Measurements from ENCODE around the gene RNF150. TPM values are rescaled to one million over a fixed set of nuclear protein-coding genes. Genes with fewer than 3 reads are reported as not detected.
"Not testable (repeated sequence)": the region's sequence is repeated elsewhere in the genome, so short reads cannot be mapped to it uniquely, and the experiment has no call there.

The RNF150 gene
- polyA plus RNA-seq (ENCODE audit: insufficient read length), result 28.9 TPM
- long read RNA-seq, donor 1, full-length matches to known transcripts, result 6 of 6 reads
- long read RNA-seq, donor 1, partial matches to known transcripts, result 0 of 6 reads
- long read RNA-seq, donor 1, other reads (novel, unspliced or antisense), result 0 of 6 reads
- long read RNA-seq, donor 2, full-length matches to known transcripts, result 4 of 4 reads
- long read RNA-seq, donor 2, partial matches to known transcripts, result 0 of 4 reads
- long read RNA-seq, donor 2, other reads (novel, unspliced or antisense), result 0 of 4 reads
- long read RNA-seq, donor 3, full-length matches to known transcripts, result 4 of 67 reads
- long read RNA-seq, donor 3, partial matches to known transcripts, result 56 of 67 reads
- long read RNA-seq, donor 3, other reads (novel, unspliced or antisense), result 7 of 67 reads
- long read RNA-seq, donor 4, result 0 reads
- long read RNA-seq, donor 5, full-length matches to known transcripts, result 1 of 1 reads
- long read RNA-seq, donor 5, partial matches to known transcripts, result 0 of 1 reads
- long read RNA-seq, donor 5, other reads (novel, unspliced or antisense), result 0 of 1 reads
- long read RNA-seq, donor 6, full-length matches to known transcripts, result 3 of 3 reads
- long read RNA-seq, donor 6, partial matches to known transcripts, result 0 of 3 reads
- long read RNA-seq, donor 6, other reads (novel, unspliced or antisense), result 0 of 3 reads
- long read RNA-seq, donor 7, full-length matches to known transcripts, result 3 of 3 reads
- long read RNA-seq, donor 7, partial matches to known transcripts, result 0 of 3 reads
- long read RNA-seq, donor 7, other reads (novel, unspliced or antisense), result 0 of 3 reads
- long read RNA-seq, donor 8, full-length matches to known transcripts, result 1 of 6 reads
- long read RNA-seq, donor 8, partial matches to known transcripts, result 5 of 6 reads
- long read RNA-seq, donor 8, other reads (novel, unspliced or antisense), result 0 of 6 reads

GRCh38 chr4:141133146-141133998 lies at the start of gene RNF150:
Gene RNF150 (minus strand): TSS chr4:141133469.
- DNase-seq, result peak; percentile 95

GRCh38 chr4:141180991-141181761 lies 47.9 kb upstream of the RNF150 start:
- no peak for DNase-seq

GRCh38 chr4:141179474-141180373 lies 46.5 kb upstream of the RNF150 start:
- no peak for DNase-seq

- DNase-seq, result no peak
These were observed 43.9 kb upstream of the RNF150 start for GRCh38 chr4:141177171-141177570.

GRCh38 chr4:141174457-141174856 lies 41.2 kb upstream of the RNF150 start:
- DNase-seq, result no peak

- DNase-seq, result no peak
These were observed 37.4 kb upstream of the RNF150 start for GRCh38 chr4:141170671-141171070.

- no peak for DNase-seq
These were observed 36.1 kb upstream of the RNF150 start for GRCh38 chr4:141169391-141169790.

- not testable (repeated sequence) for DNase-seq
These were observed 31.7 kb upstream of the RNF150 start for GRCh38 chr4:141165001-141165400.

GRCh38 chr4:141159027-141159426 lies 25.8 kb upstream of the RNF150 start:
- DNase-seq, result no peak

- DNase-seq, result peak; percentile 52
These were observed 24.9 kb upstream of the RNF150 start for GRCh38 chr4:141158219-141158618.

- no peak for DNase-seq
These were observed 22.3 kb upstream of the RNF150 start for GRCh38 chr4:141155586-141155985.

GRCh38 chr4:141154725-141155124 lies 21.5 kb upstream of the RNF150 start:
- DNase-seq, result no peak

GRCh38 chr4:141153751-141154510 lies 20.7 kb upstream of the RNF150 start:
- no peak for DNase-seq

- DNase-seq, result no peak
These were observed 10.9 kb upstream of the RNF150 start for GRCh38 chr4:141144207-141144606.

- no peak for DNase-seq
These were observed 9.2 kb upstream of the RNF150 start for GRCh38 chr4:141142423-141142822.

- DNase-seq, result no peak
These were observed 7.3 kb upstream of the RNF150 start for GRCh38 chr4:141140391-141141200.

GRCh38 chr4:141133999-141134995 lies 1.0 kb upstream of the RNF150 start:
- DNase-seq, result no peak

Data from left kidney (tissue), 8 donors.